Neural progenitor cell (in vitro differentiated cells): ENCODE results near the gene UMOD. TPM values are rescaled to one million over a fixed set of nuclear protein-coding genes. Genes with fewer than 3 reads are reported as not detected.

Source experiments
- DNase-seq: peaks from one replicate; pipeline ENCODE4 v3.0.0-alpha.2; 2016; ENCODE audit warnings: low spot score
- H2AFZ ChIP-seq: fragments of 200-600 bp; sonication (generic); replicated peaks from 2 replicates; pipeline ENCODE4 v1.6.1; 2016; ENCODE audit warnings: antibody characterized with exemption
- H3F3A ChIP-seq: fragments of 200-600 bp; sonication (generic); 2 replicates; pipeline ENCODE4 v1.6.1; 2016; ENCODE audit warnings: antibody characterized with exemption, low read depth
- H3K27ac ChIP-seq: fragments of 200-600 bp; sonication (generic); 2 replicates; pipeline ENCODE4 v1.5.1; 2016; ENCODE audit warnings: mild to moderate bottlenecking
- H3K27me3 ChIP-seq: fragments of 200-600 bp; sonication (generic); 2 replicates; pipeline ENCODE4 v1.6.1; 2016; ENCODE audit warnings: mild to moderate bottlenecking, moderate library complexity
- H3K36me3 ChIP-seq: fragments of 200-600 bp; sonication (generic); 2 replicates; pipeline ENCODE4 v1.5.1; 2016
- H3K4me1 ChIP-seq: fragments of 200-600 bp; sonication (generic); 2 replicates; pipeline ENCODE4 v1.6.1; 2016; ENCODE audit warnings: mixed run types
- H3K4me2 ChIP-seq: fragments of 200-600 bp; sonication (generic); 2 replicates; pipeline ENCODE4 v1.6.1; 2016
- H3K4me3 ChIP-seq: fragments of 200-600 bp; sonication (generic); 2 replicates; pipeline ENCODE4 v1.5.1; 2016
- H3K79me2 ChIP-seq: fragments of 200-600 bp; sonication (generic); 2 replicates; pipeline ENCODE4 v1.6.1; 2016; ENCODE audit warnings: low read depth
- H3K9ac ChIP-seq: fragments of 200-600 bp; sonication (generic); 2 replicates; pipeline ENCODE4 v1.6.1; 2016
- H3K9me3 ChIP-seq: fragments of 200-600 bp; sonication (generic); 2 replicates; pipeline ENCODE4 v1.5.1; 2016; ENCODE audit warnings: low read depth
- H4K20me1 ChIP-seq: fragments of 200-600 bp; sonication (generic); 2 replicates; pipeline ENCODE4 v1.6.1; 2016; ENCODE audit warnings: low read depth
- H3K27ac Mint-ChIP-seq: 3 replicates; pipeline ENCODE4 v1.8.0; 2021; ENCODE audit warnings: mixed read lengths
- H3K27me3 Mint-ChIP-seq: 2 replicates; pipeline ENCODE4 v1.8.0; 2022; ENCODE audit warnings: low read depth, mild to moderate bottlenecking, inconsistent platforms, moderate library complexity, mixed read lengths; ENCODE audit not compliant: insufficient read depth
- H3K36me3 Mint-ChIP-seq: 3 replicates; pipeline ENCODE4 v1.8.0; 2021; ENCODE audit warnings: mixed read lengths
- H3K4me1 Mint-ChIP-seq: 3 replicates; pipeline ENCODE4 v1.8.0; 2021; ENCODE audit warnings: mixed read lengths
- H3K4me3 Mint-ChIP-seq: 3 replicates; pipeline ENCODE4 v1.8.0; 2021; ENCODE audit warnings: mild to moderate bottlenecking, moderate library complexity, mixed read lengths
- H3K9me3 Mint-ChIP-seq: 3 replicates; pipeline ENCODE4 v1.8.0; 2020; ENCODE audit warnings: mixed read lengths
- EZH2 ChIP-seq: fragments of 200-600 bp; sonication (generic); IDR thresholded peaks from 2 replicates; pipeline ENCODE4 v1.6.1; 2017; ENCODE audit warnings: antibody characterized with exemption, mild to moderate bottlenecking, moderate library complexity
- EZH2phosphoT487 ChIP-seq: fragments of 200-600 bp; sonication (generic); IDR thresholded peaks from 2 replicates; pipeline ENCODE4 v1.6.1; 2017; ENCODE audit warnings: antibody characterized with exemption
- total RNA-seq: library from RNA; depleted of rRNA; stranded (reverse); fragments of >200 nt; gene quantifications from 2 replicates; pipeline ENCODE4 v1.2.3, GENCODE V29; 2015; ENCODE audit warnings: low replicate concordance
- TF ChIP-seq, protein P1 (sequence below): fragments of 200-600 bp; sonication (generic); IDR thresholded peaks from 2 replicates; pipeline ENCODE4 v1.5.1; 2017; ENCODE audit warnings: antibody characterized with exemption, mild to moderate bottlenecking

The UMOD gene
- total RNA-seq, 1 donor from 2014 or later = not detected

DNA sequence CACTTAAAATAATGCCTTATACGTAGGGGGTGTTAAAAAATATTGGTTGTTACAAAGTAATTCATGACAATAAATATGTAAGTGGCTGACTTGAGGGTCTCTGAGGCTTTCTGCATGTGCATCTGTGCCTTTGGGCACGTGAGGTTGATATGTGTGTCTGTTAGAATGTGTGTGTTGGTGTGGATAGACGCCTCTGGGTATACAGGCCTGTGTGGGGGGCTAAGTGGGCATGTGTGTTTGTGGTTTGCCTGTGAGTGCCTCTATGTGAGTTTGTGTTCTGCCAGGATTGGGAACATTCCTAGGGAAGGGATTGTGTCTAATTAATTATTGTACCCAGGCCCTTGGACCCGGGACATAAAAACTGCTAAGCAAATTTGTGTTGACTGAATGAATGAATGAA lies 44.2 kb downstream of the UMOD start:
- no peak overlapping the region for H3K4me3 Mint-ChIP-seq

DNA sequence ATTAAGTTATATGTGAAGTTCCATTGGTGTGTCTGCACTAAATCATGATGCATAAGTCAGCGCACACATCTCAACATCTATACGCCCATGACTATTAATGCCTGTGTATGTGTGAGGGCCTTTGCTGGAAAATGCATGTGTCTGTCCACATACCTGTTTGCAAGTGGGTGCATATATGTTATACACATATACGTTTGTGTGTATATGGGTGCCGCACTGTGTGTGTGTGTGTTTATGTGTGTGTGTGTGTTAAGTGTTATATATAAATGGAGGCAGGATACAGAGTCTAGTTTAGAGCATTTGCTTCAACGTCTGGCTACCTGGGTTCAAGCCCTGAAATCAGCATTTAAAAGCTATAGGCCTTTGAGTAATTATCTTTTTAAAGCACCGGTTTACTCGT lies 44.7 kb downstream of the UMOD start:
- no peak overlapping the region for H3K4me2 ChIP-seq
- TF ChIP-seq EZH2phosphoT487 = no peak
- Mint-ChIP-seq H3K4me1 (no peaks in the 10 kb centered on the region), H3K9me3 (no peaks in the 10 kb centered on the region), H3K27ac (no peak overlapping the region), H3K27me3 (peaks cover 12% of the 10 kb centered on the region), H3K36me3 (no peaks in the 10 kb centered on the region), H3K4me3 (no peak overlapping the region)
- H3K79me2 ChIP-seq = no peaks in the 10 kb centered on the region
- no peak for DNase-seq
- H3K9ac ChIP-seq = no peak overlapping the region
- no peaks in the 10 kb centered on the region for H3K4me1 ChIP-seq
- no peaks in the 10 kb centered on the region for H3K27me3 ChIP-seq
- no peaks in the 10 kb centered on the region for H3F3A ChIP-seq
- H3K27ac ChIP-seq = no peak overlapping the region
- H2AFZ ChIP-seq = no peak overlapping the region
- no peaks in the 10 kb centered on the region for H4K20me1 ChIP-seq
- no peaks in the 10 kb centered on the region for H3K36me3 ChIP-seq
- no peak overlapping the region for H3K4me3 ChIP-seq
- H3K9me3 ChIP-seq = no peaks in the 10 kb centered on the region

More for the DNA sequence above, 44.2 kb downstream of the UMOD start:
- no peak for DNase-seq
- Histone ChIP-seq H3K4me3 (no peak overlapping the region), H3K9me3 (no peaks in the 10 kb centered on the region), H4K20me1 (no peaks in the 10 kb centered on the region), H3K79me2 (no peaks in the 10 kb centered on the region), H3K9ac (no peak overlapping the region), H2AFZ (no peak overlapping the region), H3K36me3 (no peaks in the 10 kb centered on the region), H3K27ac (no peak overlapping the region), H3K27me3 (no peaks in the 10 kb centered on the region), H3K4me2 (no peak overlapping the region), H3K4me1 (no peaks in the 10 kb centered on the region), H3F3A (no peaks in the 10 kb centered on the region)
- no peak for TF ChIP-seq EZH2
- TF ChIP-seq, protein P1, sequence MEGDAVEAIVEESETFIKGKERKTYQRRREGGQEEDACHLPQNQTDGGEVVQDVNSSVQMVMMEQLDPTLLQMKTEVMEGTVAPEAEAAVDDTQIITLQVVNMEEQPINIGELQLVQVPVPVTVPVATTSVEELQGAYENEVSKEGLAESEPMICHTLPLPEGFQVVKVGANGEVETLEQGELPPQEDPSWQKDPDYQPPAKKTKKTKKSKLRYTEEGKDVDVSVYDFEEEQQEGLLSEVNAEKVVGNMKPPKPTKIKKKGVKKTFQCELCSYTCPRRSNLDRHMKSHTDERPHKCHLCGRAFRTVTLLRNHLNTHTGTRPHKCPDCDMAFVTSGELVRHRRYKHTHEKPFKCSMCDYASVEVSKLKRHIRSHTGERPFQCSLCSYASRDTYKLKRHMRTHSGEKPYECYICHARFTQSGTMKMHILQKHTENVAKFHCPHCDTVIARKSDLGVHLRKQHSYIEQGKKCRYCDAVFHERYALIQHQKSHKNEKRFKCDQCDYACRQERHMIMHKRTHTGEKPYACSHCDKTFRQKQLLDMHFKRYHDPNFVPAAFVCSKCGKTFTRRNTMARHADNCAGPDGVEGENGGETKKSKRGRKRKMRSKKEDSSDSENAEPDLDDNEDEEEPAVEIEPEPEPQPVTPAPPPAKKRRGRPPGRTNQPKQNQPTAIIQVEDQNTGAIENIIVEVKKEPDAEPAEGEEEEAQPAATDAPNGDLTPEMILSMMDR = no peak
- no peak for TF ChIP-seq EZH2phosphoT487
- H3K4me1 Mint-ChIP-seq = no peaks in the 10 kb centered on the region
- no peaks in the 10 kb centered on the region for H3K9me3 Mint-ChIP-seq
- no peak overlapping the region for H3K27ac Mint-ChIP-seq
- no peaks in the 10 kb centered on the region for H3K36me3 Mint-ChIP-seq
- H3K27me3 Mint-ChIP-seq = peaks cover 12% of the 10 kb centered on the region

DNA sequence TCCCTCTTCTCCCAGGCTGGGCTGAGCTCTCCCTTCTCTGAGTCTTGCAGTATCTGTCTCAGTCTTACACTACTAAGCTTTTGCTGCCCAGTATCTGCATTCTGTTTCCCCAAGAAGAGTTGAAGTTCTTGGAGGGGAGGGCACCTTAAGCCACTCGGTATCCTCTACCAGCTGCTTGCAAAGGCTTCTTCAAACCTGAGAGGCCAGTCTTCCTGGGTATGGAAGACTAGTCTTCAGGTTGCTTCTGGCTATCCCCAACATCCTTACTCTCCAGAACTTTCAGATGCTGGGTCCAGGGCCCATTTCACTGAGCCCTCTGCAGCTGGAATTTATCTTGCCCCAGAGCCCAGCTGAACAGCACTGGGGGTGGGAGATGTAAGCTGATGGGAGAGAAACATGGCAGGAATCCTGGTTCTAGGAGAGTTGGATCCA lies 45.3 kb downstream of the UMOD start:
- no peak for TF ChIP-seq EZH2phosphoT487
- TF ChIP-seq, protein P1 = no peak
- no peak for TF ChIP-seq EZH2
- no peak overlapping the region for H3K4me3 ChIP-seq
- Mint-ChIP-seq H3K4me1 (no peaks in the 10 kb centered on the region), H3K9me3 (no peaks in the 10 kb centered on the region), H3K27ac (no peak overlapping the region), H3K27me3 (peaks cover 12% of the 10 kb centered on the region), H3K4me3 (no peak overlapping the region), H3K36me3 (no peaks in the 10 kb centered on the region)
- no peak overlapping the region for H3K9ac ChIP-seq
- H3K4me1 ChIP-seq = no peaks in the 10 kb centered on the region
- no peaks in the 10 kb centered on the region for H3F3A ChIP-seq
- H3K4me2 ChIP-seq = no peak overlapping the region
- no peak for DNase-seq
- no peaks in the 10 kb centered on the region for H3K79me2 ChIP-seq
- H3K27ac ChIP-seq = no peak overlapping the region
- no peaks in the 10 kb centered on the region for H3K27me3 ChIP-seq
- H3K36me3 ChIP-seq = no peaks in the 10 kb centered on the region
- H3K9me3 ChIP-seq = no peaks in the 10 kb centered on the region
- H2AFZ ChIP-seq = no peak overlapping the region
- no peaks in the 10 kb centered on the region for H4K20me1 ChIP-seq

GRCh38 chr16:20306401-20306800 lies 46.1 kb downstream of the UMOD start:
- Histone ChIP-seq H3K9ac (no peak overlapping the region), H3F3A (no peaks in the 10 kb centered on the region), H3K9me3 (no peaks in the 10 kb centered on the region), H3K4me3 (no peak overlapping the region), H3K4me2 (no peak overlapping the region), H3K36me3 (no peaks in the 10 kb centered on the region), H3K27ac (no peak overlapping the region), H3K27me3 (peaks cover 1% of the 10 kb centered on the region), H4K20me1 (no peaks in the 10 kb centered on the region), H3K79me2 (no peaks in the 10 kb centered on the region), H2AFZ (no peak overlapping the region), H3K4me1 (no peaks in the 10 kb centered on the region)
- DNase-seq = no peak
- Mint-ChIP-seq H3K4me3 (no peak overlapping the region), H3K27ac (no peak overlapping the region), H3K4me1 (no peaks in the 10 kb centered on the region), H3K36me3 (no peaks in the 10 kb centered on the region), H3K9me3 (no peaks in the 10 kb centered on the region), H3K27me3 (peaks cover 15% of the 10 kb centered on the region)
- TF ChIP-seq EZH2phosphoT487 = no peak
- TF ChIP-seq EZH2 = no peak
- TF ChIP-seq, protein P1 = no peak
